A549 treated with GW870086 at 1 μM for 4 hours (cell line): Measurements from ENCODE around the gene OLR1. TPM values are rescaled to one million over a fixed set of nuclear protein-coding genes. Genes with fewer than 3 reads are reported as not detected.

Source experiments
- total RNA-seq: library from RNA; stranded (reverse); fragments of 200-300 nt; extraction: Qiagen RNA extraction; gene quantifications from 5 replicates; pipeline ENCODE4 v1.2.3, GENCODE V29; 2022; ENCODE audit warnings: low read depth

The OLR1 gene
- total RNA-seq = 0.72 to 1.8 TPM (median 1.2 TPM) in 5 replicates

GRCh38 chr12:10171973-10172728 is at the start of gene OLR1:
TSS of gene OLR1 (minus strand) at chr12:10172132. CDS start at chr12:10172077, 55 bp downstream.

GRCh38 chr12:10212739-10213131 is 40.8 kb upstream of the OLR1 start, which contains the start of gene GABARAPL1:
TSS of gene GABARAPL1 (plus strand) at chr12:10212877. CDS start at chr12:10213130, 253 bp downstream.

GRCh38 chr12:10178821-10179220 is 6.9 kb upstream of the OLR1 start, which contains the start of gene TMEM52B:
TSS of gene TMEM52B (plus strand) at chr12:10179032. CDS start at chr12:10179575, 543 bp downstream.

DNA sequence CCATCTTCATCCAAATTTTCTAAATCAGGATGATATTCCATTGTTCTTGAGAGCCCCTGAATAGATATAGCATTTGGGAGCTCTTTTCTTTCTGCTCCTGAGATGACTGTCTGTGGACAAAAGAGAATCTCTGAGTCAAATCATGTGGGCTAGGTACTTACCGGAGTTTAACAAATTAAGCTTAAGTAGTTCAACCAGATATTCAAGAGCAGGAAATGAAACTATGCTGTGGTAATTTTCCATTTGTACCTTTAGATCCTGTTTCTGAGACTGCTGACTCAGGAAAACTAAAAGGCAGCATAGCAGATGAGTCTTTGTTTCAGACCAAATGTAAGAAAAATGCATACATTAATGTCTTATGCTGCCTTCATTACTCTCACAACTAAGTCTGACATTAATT is 41.9 kb downstream of the OLR1 start, which contains the start of gene CLEC7A:
CLEC7A (minus strand) TSS at position 158 of the 400 bp plus-strand sequence; CDS start at position 41, 117 bp downstream.

Other genes starting within 250 kb of the OLR1 start
- gene CLEC2A, start 239.8 kb downstream of the OLR1 start, total RNA-seq = not detected in 5 replicates
- gene CLEC12A, start 200.7 kb downstream of the OLR1 start, total RNA-seq = not detected in 5 replicates
- not detected in 5 replicates for gene CLEC1B, start 173.0 kb downstream of the OLR1 start, total RNA-seq
- gene CLEC12B, start 161.5 kb downstream of the OLR1 start, total RNA-seq = not detected in 5 replicates
- not detected in 5 replicates for gene CLEC9A, start 141.4 kb downstream of the OLR1 start, total RNA-seq
- not detected in 5 replicates for gene CLEC1A, start 73.1 kb downstream of the OLR1 start, total RNA-seq
- not detected in 5 replicates for gene CLEC7A, start 41.9 kb downstream of the OLR1 start, total RNA-seq
- gene TMEM52B, start 6.9 kb upstream of the OLR1 start, total RNA-seq = 0.08 to 0.64 TPM (median 0.16 TPM) in 4 of 5 replicates, not detected in the other
- gene GABARAPL1, start 40.7 kb upstream of the OLR1 start, total RNA-seq = 37.0 to 47.9 TPM (median 37.9 TPM) in 5 replicates
- gene KLRD1, start 135.7 kb upstream of the OLR1 start, total RNA-seq = not detected in 5 replicates
- not detected in 5 replicates for gene KLRK1, start 217.9 kb upstream of the OLR1 start, total RNA-seq
- gene KLRC4, start 237.6 kb upstream of the OLR1 start, total RNA-seq = not detected in 5 replicates
- 0.41 to 0.42 TPM in 2 of 5 replicates, not detected in the others for gene KLRC3, start 248.5 kb upstream of the OLR1 start, total RNA-seq